KMS-11 (cell line): ENCODE data around the gene CEACAM19.

ENCODE experiments used
- H2AFZ ChIP-seq: fragments of 200-600 bp; sonication (generic); 2 replicates; pipeline ENCODE4 v1.6.1; 2016; ENCODE audit warnings: antibody characterized with exemption, mixed run types, low read depth
- H3K27ac ChIP-seq: fragments of 200-600 bp; sonication (generic); 2 replicates; pipeline ENCODE4 v1.6.1; 2016; ENCODE audit warnings: mild to moderate bottlenecking, mixed run types
- H3K27me3 ChIP-seq: fragments of 200-600 bp; sonication (generic); 2 replicates; pipeline ENCODE4 v1.6.1; 2017; ENCODE audit warnings: mild to moderate bottlenecking, low read depth, mixed run types, moderate library complexity; ENCODE audit not compliant: insufficient read depth
- H3K36me3 ChIP-seq: fragments of 200-600 bp; sonication (generic); 2 replicates; pipeline ENCODE4 v1.6.1; 2017; ENCODE audit warnings: mild to moderate bottlenecking, mixed run types; ENCODE audit not compliant: insufficient read depth
- H3K4me1 ChIP-seq: fragments of 200-600 bp; sonication (generic); 2 replicates; pipeline ENCODE4 v1.6.1; 2016; ENCODE audit warnings: mild to moderate bottlenecking, low read depth, mixed run types; ENCODE audit not compliant: poor library complexity, severe bottlenecking
- H3K4me2 ChIP-seq: fragments of 200-600 bp; sonication (generic); 2 replicates; pipeline ENCODE4 v1.7.0; 2016; ENCODE audit warnings: mild to moderate bottlenecking, mixed run types
- H3K4me3 ChIP-seq: fragments of 200-600 bp; sonication (generic); IDR thresholded peaks from 2 replicates; pipeline ENCODE4 v1.6.1; 2017; ENCODE audit warnings: low read depth, low read length, mixed read lengths; ENCODE audit not compliant: insufficient read depth
- H3K79me2 ChIP-seq: fragments of 200-600 bp; sonication (generic); 2 replicates; pipeline ENCODE4 v1.6.1; 2016; ENCODE audit warnings: low read depth, mixed run types; ENCODE audit not compliant: insufficient read depth
- H3K9ac ChIP-seq: fragments of 200-600 bp; sonication (generic); 2 replicates; pipeline ENCODE4 v1.6.1; 2016; ENCODE audit warnings: mild to moderate bottlenecking, mixed run types
- H4K20me1 ChIP-seq: fragments of 200-600 bp; sonication (generic); 2 replicates; pipeline ENCODE4 v1.6.1; 2016; ENCODE audit warnings: mild to moderate bottlenecking, mixed run types; ENCODE audit not compliant: insufficient read depth
- CTCF ChIP-seq: fragments of 200-600 bp; sonication (generic); conservative IDR thresholded peaks from 2 replicates; pipeline ENCODE4 v1.6.1; 2017; ENCODE audit warnings: low read depth, mild to moderate bottlenecking, antibody characterized with exemption, low read length, moderate library complexity, mixed read lengths

Gene CEACAM19

GRCh38 chr19:44644402-44645016 is 26.8 kb upstream of the CEACAM19 start:
- no peak overlapping the region for H2AFZ ChIP-seq

GRCh38 chr19:44645407-44646048 is 25.8 kb upstream of the CEACAM19 start:
- no peaks in the 10 kb centered on the region for H3K27me3 ChIP-seq
- H3K4me1 ChIP-seq, result no peaks in the 10 kb centered on the region
- H3K4me3 ChIP-seq, result no peak overlapping the region
- no peak overlapping the region for H3K9ac ChIP-seq
- H3K27ac ChIP-seq, result no peak overlapping the region
- no peaks in the 10 kb centered on the region for H3K36me3 ChIP-seq
- no peaks in the 10 kb centered on the region for H3K79me2 ChIP-seq
- H2AFZ ChIP-seq, result no peak overlapping the region
- TF ChIP-seq CTCF, result no peak
- no peaks in the 10 kb centered on the region for H4K20me1 ChIP-seq
- H3K4me2 ChIP-seq, result no peak overlapping the region

More at GRCh38 chr19:44644402-44645016, 26.8 kb upstream of the CEACAM19 start:
- Histone ChIP-seq H3K4me2 (no peak overlapping the region), H3K79me2 (no peaks in the 10 kb centered on the region), H4K20me1 (no peaks in the 10 kb centered on the region), H3K36me3 (no peaks in the 10 kb centered on the region), H3K27ac (no peak overlapping the region), H3K4me3 (no peak overlapping the region), H3K9ac (no peak overlapping the region), H3K4me1 (no peaks in the 10 kb centered on the region), H3K27me3 (no peaks in the 10 kb centered on the region)
- TF ChIP-seq CTCF, result no peak

DNA sequence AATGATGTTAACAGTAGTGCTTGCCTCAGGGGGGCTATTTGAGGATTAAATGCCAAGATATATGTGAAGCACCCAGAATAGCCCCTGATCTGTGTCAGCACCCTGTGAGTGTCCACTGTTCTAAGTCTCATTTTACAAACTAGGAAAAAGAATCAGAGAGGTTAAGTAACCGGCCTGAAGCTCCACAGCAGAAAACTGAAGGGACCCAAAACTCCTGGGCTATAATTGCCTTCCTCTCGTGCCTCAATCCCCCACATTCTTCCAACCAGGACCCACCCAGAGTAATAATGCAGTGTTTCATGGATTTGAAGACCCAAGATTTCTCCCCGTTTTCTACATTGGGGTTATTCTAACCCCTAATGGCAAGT is 25.2 kb upstream of the CEACAM19 start:
- no peaks in the 10 kb centered on the region for H3K27me3 ChIP-seq
- TF ChIP-seq CTCF, result no peak
- no peaks in the 10 kb centered on the region for H3K4me1 ChIP-seq
- H2AFZ ChIP-seq, result no peak overlapping the region
- H3K27ac ChIP-seq, result no peak overlapping the region
- no peak overlapping the region for H3K4me3 ChIP-seq
- H3K9ac ChIP-seq, result no peak overlapping the region
- no peaks in the 10 kb centered on the region for H4K20me1 ChIP-seq
- no peak overlapping the region for H3K4me2 ChIP-seq
- H3K36me3 ChIP-seq, result no peaks in the 10 kb centered on the region
- no peaks in the 10 kb centered on the region for H3K79me2 ChIP-seq

GRCh38 chr19:44647144-44647543 is 24.1 kb upstream of the CEACAM19 start:
- no peak for TF ChIP-seq CTCF
- Histone ChIP-seq H3K4me3 (no peak overlapping the region), H2AFZ (no peak overlapping the region), H4K20me1 (no peaks in the 10 kb centered on the region), H3K36me3 (no peaks in the 10 kb centered on the region), H3K79me2 (no peaks in the 10 kb centered on the region), H3K9ac (no peak overlapping the region), H3K4me1 (no peaks in the 10 kb centered on the region), H3K27me3 (no peaks in the 10 kb centered on the region), H3K4me2 (no peak overlapping the region), H3K27ac (no peak overlapping the region)
